SK-N-SH (cell line): ENCODE results near the gene TMEM127. TPM values are rescaled to one million over a fixed set of nuclear protein-coding genes. Genes with fewer than 3 reads are reported as not detected.

Experiments used
- CTCF ChIA-PET: fragments of 300-600, 350-600 bp; formaldehyde crosslinking; extraction: SDS; loops from one replicate; lab custom pipeline; 2021; lab: Yijun Ruan, JAX
- POLR2A ChIA-PET: fragments of 350-600 bp; sonication (Branson Sonifier 250); formaldehyde crosslinking; extraction: SDS; loops from one replicate; lab custom pipeline; 2020; ENCODE audit warnings: antibody characterized with exemption, inconsistent platforms; lab: Yijun Ruan, JAX
- DNase-seq: peaks from one replicate; pipeline ENCODE4 v3.0.0; 2012
- H2AFZ ChIP-seq: fragments of 200-600 bp; sonication (generic); 2 replicates; pipeline ENCODE4 v1.8.1; 2016; ENCODE audit warnings: antibody characterized with exemption, mild to moderate bottlenecking, low read depth
- H3F3A ChIP-seq: fragments of 200-600 bp; sonication (generic); replicated peaks from 2 replicates; pipeline ENCODE3; 2016; ENCODE audit warnings: antibody characterized with exemption, mild to moderate bottlenecking; ENCODE audit not compliant: insufficient read depth
- H3K27ac ChIP-seq, 2 experiments: fragments of 200-500 bp in 1 of 2; fragments of 200-600 bp in 1 of 2; sonication (Bioruptor generic) in 1 of 2; sonication (generic), shearing (Covaris generic) in 1 of 2; 2 replicates each; pipeline versions ENCODE4 v1.5.1 to v1.6.1; 2014 to 2016; ENCODE audit warnings: low read depth in 2 of 2, inconsistent platforms in 1 of 2, low read length in 1 of 2, mild to moderate bottlenecking in 1 of 2, mixed read lengths in 1 of 2
- H3K27me3 ChIP-seq: fragments of 200-600 bp; sonication (generic), shearing (Covaris generic); 2 replicates; pipeline ENCODE4 v1.6.1; 2016; ENCODE audit warnings: mixed run types; ENCODE audit not compliant: insufficient read depth
- H3K36me3 ChIP-seq, 2 experiments: fragments of 200-500 bp in 1 of 2; fragments of 200-600 bp in 1 of 2; sonication (Bioruptor generic) in 1 of 2; sonication (generic) in 1 of 2; replicated peaks in 1 of 2; 2 replicates each; pipeline versions ENCODE3 to v1.5.1; 2014 to 2016; ENCODE audit warnings: low read length in 1 of 2, mild to moderate bottlenecking in 1 of 2; ENCODE audit not compliant: insufficient read depth in 2 of 2, control insufficient read depth in 1 of 2
- H3K4me1 ChIP-seq, 2 experiments: fragments of 200-500 bp in 1 of 2; fragments of 200-600 bp in 1 of 2; sonication (Bioruptor generic) in 1 of 2; sonication (generic), shearing (Covaris generic) in 1 of 2; 2 replicates each; pipeline versions ENCODE4 v1.5.1 to v1.6.1; 2014 to 2016; ENCODE audit warnings: low read depth in 1 of 2, low read length in 1 of 2, mixed run types in 1 of 2; ENCODE audit not compliant: insufficient read depth in 2 of 2, control insufficient read depth in 1 of 2
- H3K4me2 ChIP-seq: fragments of 200-600 bp; sonication (generic), shearing (Covaris generic); 2 replicates; pipeline ENCODE4 v1.6.1; 2017; ENCODE audit warnings: mixed run types
- H3K4me3 ChIP-seq, 2 experiments: fragments of 200-500 bp in 1 of 2; fragments of 200-600 bp in 1 of 2; sonication (Bioruptor generic) in 1 of 2; sonication (generic), shearing (Covaris generic) in 1 of 2; 2 replicates each; pipeline versions ENCODE4 v1.5.1 to v1.8.1; 2014 to 2016; ENCODE audit warnings: low read depth in 2 of 2, inconsistent platforms in 1 of 2, low read length in 1 of 2, mild to moderate bottlenecking in 1 of 2, mixed read lengths in 1 of 2, moderate library complexity in 1 of 2
- H3K79me2 ChIP-seq: fragments of 200-600 bp; sonication (generic); 2 replicates; pipeline ENCODE4 v1.8.1; 2017; ENCODE audit warnings: mild to moderate bottlenecking; ENCODE audit not compliant: insufficient read depth
- H3K9ac ChIP-seq: fragments of 200-600 bp; sonication (generic); 2 replicates; pipeline ENCODE4 v1.6.1; 2017; ENCODE audit warnings: mixed run types
- H3K9me2 ChIP-seq: fragments of 200-600 bp; sonication (generic); 2 replicates; pipeline ENCODE4 v1.6.1; 2017; ENCODE audit warnings: mixed run types
- H3K9me3 ChIP-seq: fragments of 200-600 bp; sonication (generic); 2 replicates; pipeline ENCODE4 v1.6.1; 2017; ENCODE audit warnings: mixed run types, mild to moderate bottlenecking, moderate library complexity
- H4K20me1 ChIP-seq: fragments of 200-600 bp; sonication (generic); 2 replicates; pipeline ENCODE4 v1.6.1; 2017; ENCODE audit warnings: mild to moderate bottlenecking, mixed run types; ENCODE audit not compliant: insufficient read depth
- CTCF ChIP-seq: fragments of 200-600 bp; sonication (generic); IDR thresholded peaks from 2 replicates; pipeline ENCODE4 v1.6.1; 2017; ENCODE audit warnings: antibody characterized with exemption, mild to moderate bottlenecking, moderate library complexity
- ELF1 ChIP-seq: IDR thresholded peaks from 2 replicates; pipeline ENCODE4 v1.4.0; 2012
- EP300 ChIP-seq, 2 experiments: IDR thresholded peaks; 2 replicates each; pipeline versions ENCODE4 v1.4.0 to v1.6.1; 2012; ENCODE audit warnings: borderline replicate concordance in 1 of 2, low read depth in 1 of 2, low read length in 1 of 2
- EZH2phosphoT487 ChIP-seq: fragments of 200-600 bp; sonication (generic); IDR thresholded peaks from 2 replicates; pipeline ENCODE4 v1.6.1; 2017; ENCODE audit warnings: low read depth, mixed run types, mild to moderate bottlenecking, antibody characterized with exemption, moderate library complexity, borderline replicate concordance
- FOSL2 ChIP-seq: IDR thresholded peaks from 2 replicates; pipeline ENCODE4 v1.4.0; 2012; ENCODE audit warnings: low read depth, mild to moderate bottlenecking, moderate library complexity, borderline replicate concordance
- FOXJ3 ChIP-seq: sonication (generic); formaldehyde crosslinking; IDR thresholded peaks from 2 replicates; pipeline ENCODE4 v1.5.1; 2020; ENCODE audit warnings: mild to moderate bottlenecking, missing genetic modification reagents
- GABPA ChIP-seq: IDR thresholded peaks from 2 replicates; pipeline ENCODE4 v1.4.0; 2012; ENCODE audit warnings: low read depth, mild to moderate bottlenecking
- JUND ChIP-seq: IDR thresholded peaks from 2 replicates; pipeline ENCODE4 v1.4.0; 2012
- MEF2A ChIP-seq: IDR thresholded peaks from 2 replicates; pipeline ENCODE4 v1.4.0; 2012; ENCODE audit warnings: low read depth, borderline replicate concordance
- MXI1 ChIP-seq: IDR thresholded peaks from 2 replicates; pipeline ENCODE4 v1.6.1; 2012; ENCODE audit warnings: mild to moderate bottlenecking, low read depth, low read length, improper control_type of control experiment
- NFIC ChIP-seq: IDR thresholded peaks from 2 replicates; pipeline ENCODE4 v1.4.0; 2012; ENCODE audit warnings: borderline replicate concordance
- PBX3 ChIP-seq: IDR thresholded peaks from 2 replicates; pipeline ENCODE4; 2012
- RCOR1 ChIP-seq: fragments of 150-350 bp; IDR thresholded peaks from 2 replicates; pipeline ENCODE4 v1.6.1; 2017; ENCODE audit warnings: antibody characterized with exemption, low read length
- RFX5 ChIP-seq: IDR thresholded peaks from 2 replicates; pipeline ENCODE4 v1.6.1; 2012; ENCODE audit warnings: mild to moderate bottlenecking, improper control_type of control experiment, low read length
- SMC3 ChIP-seq: IDR thresholded peaks from 2 replicates; pipeline ENCODE4 v1.6.1; 2012; ENCODE audit warnings: low read depth, low read length, improper control_type of control experiment
- TCF12 ChIP-seq: IDR thresholded peaks from 2 replicates; pipeline ENCODE4 v1.4.0; 2012
- TEAD4 ChIP-seq: IDR thresholded peaks from 2 replicates; pipeline ENCODE4 v1.4.0; 2012; ENCODE audit warnings: mild to moderate bottlenecking, borderline replicate concordance; ENCODE audit not compliant: insufficient read depth
- WGBS: methylation state at CpG from one replicate; pipeline ENCODE4 v1.1.6; 2017; ENCODE audit warnings: low lambda C conversion rate; 5-methylcytosine and 5-hydroxymethylcytosine counted together
- polyA plus RNA-seq, 3 experiments: library from polyadenylated mRNA; depleted of rRNA; stranded (reverse); fragments of >200 nt; gene quantifications; 2 replicates each; pipeline ENCODE4 v1.2.3, GENCODE V29; 2012

TMEM127 gene
- polyA plus RNA-seq, 1 of the 3 experiments (the other 2 are of a cell fraction) = 40.9 TPM

GRCh38 chr2:96247009-96247408, 18.8 kb downstream of the TMEM127 start:
- POLR2A ChIA-PET = no interaction called here
- Histone ChIP-seq H3K4me1 (peaks cover 18 to 19% of the 10 kb centered on the region in 2 experiments; a peak in 3 of 4 replicates), H3F3A (peaks cover 20% of the 10 kb centered on the region)

GRCh38 chr2:96245609-96246390, 20.0 kb downstream of the TMEM127 start:
- Histone ChIP-seq H3K36me3 (peaks cover 0 to 5% of the 10 kb centered on the region in 2 experiments), H3K27ac (peak overlapping the region in 1 of 2 experiments; percentile 3; a peak in 1 of 4 replicates), H3K4me2 (no peak overlapping the region), H3K79me2 (peaks cover 5% of the 10 kb centered on the region; the same call in 1 of the 2 replicates), H3F3A (peaks cover 9% of the 10 kb centered on the region), H3K9me2 (no peaks in the 10 kb centered on the region), H3K27me3 (no peaks in the 10 kb centered on the region), H3K9ac (no peak overlapping the region), H3K9me3 (no peaks in the 10 kb centered on the region), H3K4me3 (no peak overlapping the region), H3K4me1 (peaks cover 10 to 14% of the 10 kb centered on the region in 2 experiments; a peak in 2 of 4 replicates), H2AFZ (no peak overlapping the region), H4K20me1 (no peaks in the 10 kb centered on the region)
- WGBS = 88% methylated on average over 8 of the region's 8 CpGs
- DNase-seq = no peak
- POLR2A ChIA-PET = no interaction called here
- TF ChIP-seq RFX5 = no peak
- no peak for TF ChIP-seq JUND
- no peak for TF ChIP-seq TCF12
- TF ChIP-seq EZH2phosphoT487 = no peak
- TF ChIP-seq TEAD4 = no peak
- TF ChIP-seq FOSL2 = no peak
- no peak for TF ChIP-seq NFIC
- no peak for TF ChIP-seq ELF1
- CTCF ChIA-PET = interaction anchor here (1.0 to 1.9 kb wide), 4 partner anchors 15 to 129 kb away, joined by 3 to 6 read pairs (median 3); no protein-coding TSS in a partner anchor

More at GRCh38 chr2:96247009-96247408, 18.8 kb downstream of the TMEM127 start:
- Histone ChIP-seq H3K9me3 (no peaks in the 10 kb centered on the region), H3K27me3 (no peaks in the 10 kb centered on the region), H4K20me1 (no peaks in the 10 kb centered on the region), H3K27ac (no peak overlapping the region), H3K9me2 (no peaks in the 10 kb centered on the region), H3K4me3 (no peak overlapping the region), H3K36me3 (peaks cover 0 to 5% of the 10 kb centered on the region in 2 experiments), H3K9ac (no peak overlapping the region), H3K4me2 (no peak overlapping the region), H3K79me2 (peaks cover 10% of the 10 kb centered on the region; the same call in 1 of the 2 replicates), H2AFZ (no peak overlapping the region)
- WGBS = 85% methylated on average over 3 of the region's 3 CpGs
- CTCF ChIA-PET = interaction anchor here (1.0 to 1.9 kb wide), 3 partner anchors 14 to 262 kb away, joined by 3 to 6 read pairs (median 3); no protein-coding TSS in a partner anchor
- DNase-seq = no peak
- TF ChIP-seq EP300 (IDR thresholded peaks at IDR 0.05; ENCODE audit: borderline replicate concordance in 1 of 2, low read depth in 1 of 2, low read length in 1 of 2) (no peak), CTCF (no peak), PBX3 (no peak), JUND (no peak), GABPA (no peak), FOXJ3 (CRISPR knock-in tag) (no peak), MEF2A (no peak), SMC3 (no peak), RCOR1 (no peak), MXI1 (no peak)
